Activated naive CD8-positive, alpha-beta T cell treated with anti-CD3 and anti-CD28 coated beads, Interleukin-2, amount 50 U/mL, for 24 hours (primary cell): Measurements from ENCODE around the gene LRRN2.
"Not testable (repeated sequence)": the region's sequence is repeated elsewhere in the genome, so short reads cannot be mapped to it uniquely, and the experiment has no call there.

ENCODE experiments used
- ATAC-seq: fragments of 150-1000 bp; cut with Tn5 transposase; one replicate; pipeline ENCODE4 v1.10.0; 2021
- DNase-seq: peaks from one replicate; pipeline ENCODE4 v3.0.0; 2021
- H3K27ac Mint-ChIP-seq: one replicate; pipeline ENCODE4 v1.8.0; 2021; ENCODE audit warnings: mild to moderate bottlenecking, mixed read lengths
- H3K27me3 Mint-ChIP-seq: one replicate; pipeline ENCODE4 v1.8.0; 2021; ENCODE audit warnings: mixed read lengths
- H3K36me3 Mint-ChIP-seq: one replicate; pipeline ENCODE4 v1.8.0; 2021; ENCODE audit warnings: low read depth, mixed read lengths
- H3K4me1 Mint-ChIP-seq: one replicate; pipeline ENCODE4 v1.8.0; 2021; ENCODE audit warnings: mixed read lengths
- H3K4me3 Mint-ChIP-seq: one replicate; pipeline ENCODE4 v1.8.0; 2021; ENCODE audit warnings: mild to moderate bottlenecking, moderate library complexity, mixed read lengths
- H3K9me3 Mint-ChIP-seq: one replicate; pipeline ENCODE4 v1.8.0; 2021; ENCODE audit warnings: mixed read lengths

LRRN2 gene

DNA sequence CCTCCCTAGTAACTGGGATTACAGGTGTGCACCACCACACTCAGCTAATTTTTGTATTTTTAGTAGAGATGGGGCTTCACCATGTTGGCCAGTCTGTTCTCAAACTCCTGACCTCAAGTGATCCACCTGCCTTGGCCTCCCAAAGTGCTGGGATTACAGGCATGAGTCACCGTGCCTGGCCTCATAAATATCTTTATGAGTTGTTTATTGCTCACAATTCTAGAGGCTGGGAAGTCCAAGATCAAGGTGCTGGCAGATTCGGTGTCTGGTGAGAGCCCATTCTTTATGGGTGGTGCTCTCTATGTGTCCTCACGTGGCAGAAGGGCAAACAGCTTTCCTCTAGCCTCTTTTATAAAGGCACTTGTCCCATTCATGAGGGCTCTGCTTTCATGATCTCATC, 115.5 kb downstream of the LRRN2 start:
- H3K27ac Mint-ChIP-seq, H3K27me3 Mint-ChIP-seq, ATAC-seq, H3K4me3 Mint-ChIP-seq, DNase-seq, H3K9me3 Mint-ChIP-seq: not testable (repeated sequence)
- H3K4me1 Mint-ChIP-seq: peaks cover 16% of the 10 kb centered on the region
- H3K36me3 Mint-ChIP-seq: peaks cover 28% of the 10 kb centered on the region

GRCh38 chr1:204569478-204569877, 116.1 kb downstream of the LRRN2 start:
- Mint-ChIP-seq H3K9me3 (no peaks in the 10 kb centered on the region), H3K4me1 (peaks cover 22% of the 10 kb centered on the region), H3K36me3 (peaks cover 31% of the 10 kb centered on the region), H3K4me3 (no peak overlapping the region), H3K27me3 (no peaks in the 10 kb centered on the region), H3K27ac (no peak overlapping the region)
- DNase-seq: no peak
- no peak for ATAC-seq

DNA sequence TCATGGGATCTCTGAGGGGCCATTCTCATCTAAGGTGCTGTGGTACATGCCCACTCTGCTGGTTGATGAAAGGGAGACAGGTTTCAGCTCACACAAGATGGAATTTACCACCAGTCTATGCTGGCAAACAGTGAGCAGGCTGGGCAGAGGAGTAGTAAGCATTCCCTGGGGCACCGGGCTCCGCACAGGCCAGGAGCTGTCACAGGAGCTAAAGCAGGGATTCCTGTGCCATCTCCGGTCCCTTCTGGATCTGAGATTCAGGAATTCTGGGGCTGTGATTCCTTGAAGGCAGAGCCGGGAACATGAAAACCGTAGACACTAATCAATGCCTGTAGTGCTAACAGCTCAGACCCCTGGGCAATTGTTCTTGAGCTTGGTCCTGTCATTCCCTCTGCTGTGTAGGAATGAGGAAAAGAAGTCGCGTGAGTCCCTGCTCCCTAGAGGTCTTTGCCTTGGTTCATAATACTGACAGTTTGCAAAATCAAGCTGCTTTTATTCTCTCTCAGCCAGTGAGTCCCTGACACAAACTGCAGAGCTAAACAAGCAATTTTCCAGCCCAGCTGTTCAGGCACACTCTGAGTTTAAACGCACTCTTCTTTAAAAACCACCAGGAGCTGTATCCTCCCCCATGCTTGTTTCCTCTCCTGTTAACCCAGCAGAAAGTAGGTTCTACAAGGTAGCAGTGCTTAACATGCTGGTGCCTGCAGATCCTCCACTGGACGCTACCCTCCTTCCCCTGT, 116.8 kb downstream of the LRRN2 start:
- peaks cover 28% of the 10 kb centered on the region for H3K4me1 Mint-ChIP-seq
- H3K9me3 Mint-ChIP-seq: no peaks in the 10 kb centered on the region
- no peaks in the 10 kb centered on the region for H3K27me3 Mint-ChIP-seq
- no peak for ATAC-seq
- H3K4me3 Mint-ChIP-seq: no peak overlapping the region
- peaks cover 28% of the 10 kb centered on the region for H3K36me3 Mint-ChIP-seq
- no peak for DNase-seq
- H3K27ac Mint-ChIP-seq: no peak overlapping the region
